ENCODE results near the gene ANKRD34A. TPM values are rescaled to one million over a fixed set of nuclear protein-coding genes. Genes with fewer than 3 reads are reported as not detected.

ANKRD34A gene
- total and polyA plus RNA-seq, 4 donors: 0.06 to 1.0 (median 0.46) TPM

DNA sequence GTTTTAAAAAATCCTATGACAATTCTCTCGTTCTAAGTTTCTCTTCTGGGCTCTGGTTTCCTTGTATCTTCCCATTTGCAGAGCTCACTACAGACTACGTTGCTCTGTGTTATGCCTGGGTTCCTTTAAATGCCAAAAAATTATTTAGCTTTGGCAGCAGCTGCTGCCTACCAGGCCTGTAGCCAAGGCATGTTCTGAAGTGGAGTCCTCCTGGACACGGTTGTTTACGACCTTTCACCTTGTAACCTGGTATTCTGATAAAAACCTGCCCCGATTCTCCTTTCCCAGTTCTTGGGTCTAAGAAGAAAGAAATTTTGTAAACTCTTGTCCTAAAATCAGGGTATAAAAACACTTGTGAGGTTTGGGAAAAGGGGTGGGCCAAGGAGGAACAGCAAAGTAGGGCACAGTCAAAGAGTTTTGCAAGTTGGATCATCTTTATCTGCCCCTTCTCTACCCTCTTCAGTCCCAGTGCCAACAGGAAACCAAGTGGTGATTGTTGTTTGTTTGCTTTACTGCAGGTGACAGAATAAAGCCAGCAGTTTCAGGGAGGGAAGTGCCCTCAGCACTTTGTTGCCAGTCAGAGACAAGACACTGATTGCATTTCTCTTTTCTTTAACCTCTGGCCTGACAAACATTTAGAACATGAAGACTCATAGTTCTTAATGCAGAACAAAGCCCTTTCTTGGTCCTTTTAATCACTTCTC, 35.1 kb upstream of the ANKRD34A start:
- H3K36me3 ChIP-seq (ENCODE audit: control insufficient read depth in 4 of 4, insufficient read depth in 4 of 4, low read length in 4 of 4): peaks cover 3 to 17% (median 5%) of the 10 kb centered on the region in 4 donors
- TF ChIP-seq CTCF (IDR thresholded peaks at IDR 0.05; ENCODE audit: control extremely low read depth, extremely low read depth): no peak
- 20 to 57% methylated on average over 5 of the region's 5 CpGs for WGBS, 2 donors
- no peaks in the 10 kb centered on the region for H3K27me3 ChIP-seq (ENCODE audit: control insufficient read depth in 3 of 3, insufficient read depth in 3 of 3, low read length in 2 of 3)
- DNase-seq (peak in 2 of 3 donors; percentile 35 to 50), ATAC-seq (ENCODE audit: insufficient read depth, low FRiP score) (no peak)
- no peak overlapping the region for H3K4me3 ChIP-seq
- peak overlapping the region; percentile 80 to 92 for H3K27ac ChIP-seq (ENCODE audit: low read depth in 1 of 2, low read length in 1 of 2)
- peak overlapping the region in 1 of 2 donors; percentile 74 for H3K9ac ChIP-seq (ENCODE audit: insufficient read depth in 1 of 2, low read length in 2 of 2)
- H3K9me3 ChIP-seq (ENCODE audit: control insufficient read depth in 4 of 4, insufficient read depth in 3 of 4, low read length in 3 of 4): peaks cover 0 to under 1% (median 0%) of the 10 kb centered on the region in 4 donors
- H3K4me1 ChIP-seq (ENCODE audit: control insufficient read depth in 5 of 5, insufficient read depth in 5 of 5, low read length in 5 of 5): peaks cover 7 to 28% (median 14%) of the 10 kb centered on the region in 5 donors

DNA sequence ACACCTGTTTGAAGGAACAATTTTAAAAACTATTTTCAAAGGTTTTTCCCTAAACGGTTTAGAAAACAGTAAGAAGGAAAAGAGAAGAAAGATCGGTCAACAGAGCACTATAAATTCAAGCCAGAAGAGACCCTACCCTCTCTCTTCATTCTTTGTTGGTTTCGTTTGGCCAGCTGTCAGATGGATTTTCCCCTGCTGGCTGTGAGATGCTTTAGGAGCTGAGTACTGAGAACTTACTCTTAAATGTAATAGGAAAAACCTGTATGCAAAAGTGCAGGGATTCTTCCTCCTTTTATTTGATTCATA, 33.3 kb upstream of the ANKRD34A start:
- peaks cover 0 to 2% (median 0%) of the 10 kb centered on the region in 4 donors for H3K9me3 ChIP-seq (ENCODE audit: control insufficient read depth in 4 of 4, insufficient read depth in 3 of 4, low read length in 3 of 4)
- H3K9ac ChIP-seq (ENCODE audit: insufficient read depth in 1 of 2, low read length in 2 of 2): peak overlapping the region in 1 of 2 donors; percentile 89
- peak overlapping the region; percentile 85 to 93 for H3K27ac ChIP-seq (ENCODE audit: low read depth in 1 of 2, low read length in 1 of 2)
- TF ChIP-seq CTCF (IDR thresholded peaks at IDR 0.05; ENCODE audit: control extremely low read depth, extremely low read depth): no peak
- ATAC-seq (ENCODE audit: insufficient read depth, low FRiP score) (no peak), DNase-seq (peak in 2 of 3 donors; percentile 77 to 84)
- H3K27me3 ChIP-seq (ENCODE audit: control insufficient read depth in 3 of 3, insufficient read depth in 3 of 3, low read length in 2 of 3): no peaks in the 10 kb centered on the region
- 4 to 8% methylated on average over 3 of the region's 3 CpGs for WGBS, 2 donors
- peaks cover 14 to 34% (median 18%) of the 10 kb centered on the region in 4 donors for H3K36me3 ChIP-seq (ENCODE audit: control insufficient read depth in 4 of 4, insufficient read depth in 4 of 4, low read length in 4 of 4)
- H3K4me3 ChIP-seq: no peak overlapping the region
- peaks cover 7 to 46% (median 21%) of the 10 kb centered on the region in 5 donors for H3K4me1 ChIP-seq (ENCODE audit: control insufficient read depth in 5 of 5, insufficient read depth in 5 of 5, low read length in 5 of 5)

DNA sequence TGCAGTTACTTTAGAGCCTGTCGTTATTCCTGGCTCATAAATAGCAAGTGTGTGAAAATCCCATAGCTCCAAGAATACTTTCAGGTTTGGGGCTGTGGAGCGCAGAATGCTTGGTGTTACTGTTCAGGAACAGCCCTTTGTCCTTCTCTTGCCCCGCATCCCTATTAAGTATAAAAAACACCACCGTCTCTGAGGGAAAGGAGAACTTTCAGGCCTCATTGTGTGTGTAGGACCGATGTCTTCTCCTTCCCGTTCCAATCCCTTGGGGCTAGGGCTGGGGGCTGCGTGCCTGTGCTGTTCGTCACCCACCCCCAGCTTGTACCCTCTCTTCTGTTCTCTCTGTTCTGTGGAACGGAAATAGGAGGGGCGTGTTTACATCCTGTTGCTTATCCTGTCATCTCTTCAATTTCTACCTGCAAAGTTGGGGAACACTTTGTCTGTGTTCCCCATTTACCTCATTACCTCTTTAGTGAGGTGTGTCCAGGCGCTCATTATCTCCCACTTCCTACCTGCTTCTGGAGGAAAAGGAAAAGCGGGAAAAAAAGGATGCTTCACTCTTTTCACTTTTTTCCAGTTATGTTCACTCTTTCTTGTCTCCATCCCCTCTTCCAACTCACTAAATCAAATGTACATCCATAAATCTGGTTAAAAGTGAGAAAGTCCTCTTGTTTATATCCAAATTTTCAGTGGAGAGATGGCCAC, 32.8 kb upstream of the ANKRD34A start:
- TF ChIP-seq CTCF (IDR thresholded peaks at IDR 0.05; ENCODE audit: control extremely low read depth, extremely low read depth): no peak
- Histone ChIP-seq H3K4me3 (peak overlapping the region; percentile 51), H3K4me1 (ENCODE audit: control insufficient read depth in 5 of 5, insufficient read depth in 5 of 5, low read length in 5 of 5) (peaks cover 8 to 51% (median 21%) of the 10 kb centered on the region in 5 donors), H3K9ac (ENCODE audit: insufficient read depth in 1 of 2, low read length in 2 of 2) (peak overlapping the region; percentile 59 to 89), H3K27me3 (ENCODE audit: control insufficient read depth in 3 of 3, insufficient read depth in 3 of 3, low read length in 2 of 3) (no peaks in the 10 kb centered on the region), H3K27ac (ENCODE audit: low read depth in 1 of 2, low read length in 1 of 2) (peak overlapping the region; percentile 93 to 98), H3K9me3 (ENCODE audit: control insufficient read depth in 4 of 4, insufficient read depth in 3 of 4, low read length in 3 of 4) (peaks cover 0 to 2% (median 0%) of the 10 kb centered on the region in 4 donors), H3K36me3 (ENCODE audit: control insufficient read depth in 4 of 4, insufficient read depth in 4 of 4, low read length in 4 of 4) (peaks cover 14 to 39% (median 21%) of the 10 kb centered on the region in 4 donors)
- WGBS, 2 donors: 6 to 7% methylated on average over 12 of the region's 12 CpGs
- no peak for ATAC-seq (ENCODE audit: insufficient read depth, low FRiP score)
- DNase-seq: peak in 2 of 3 donors; percentile 39 to 78

Measured in lung (tissue), 12 donors.